ENCODE measurements around the gene MT4. TPM values are rescaled to one million over a fixed set of nuclear protein-coding genes. Genes with fewer than 3 reads are reported as not detected.

The MT4 gene
- total RNA-seq, 1 experiment from 2014 or later, result not detected

GRCh38 chr16:56618138-56618537 is 53.3 kb downstream of the MT4 start:
- Mint-ChIP-seq H3K27me3 (ENCODE audit: insufficient read depth, unreplicated experiment) (peaks cover 11% of the 10 kb centered on the region), H3K9me3 (ENCODE audit: unreplicated experiment) (no peaks in the 10 kb centered on the region), H3K27ac (ENCODE audit: unreplicated experiment) (no peak overlapping the region), H3K36me3 (ENCODE audit: insufficient read depth, unreplicated experiment) (no peaks in the 10 kb centered on the region), H3K4me3 (ENCODE audit: unreplicated experiment) (no peak overlapping the region), H3K4me1 (ENCODE audit: low read depth, unreplicated experiment) (no peaks in the 10 kb centered on the region)
- Histone ChIP-seq H3K27me3 (replicated peaks; ENCODE audit: control insufficient read depth, insufficient read depth, low read length) (no peaks in the 10 kb centered on the region; the same call in 1 of the 2 replicates), H3K9me3 (no peaks in the 10 kb centered on the region), H3K36me3 (ENCODE audit: control insufficient read depth, insufficient read depth, low read length) (no peaks in the 10 kb centered on the region), H3K4me1 (no peaks in the 10 kb centered on the region), H3K4me3 (ENCODE audit: low read depth, low read length) (no peak overlapping the region)
- ChIA-PET POLR2A (no interaction called here), CTCF (interaction anchor here (1.0 kb wide), 1 partner anchor 17 kb away, joined by 4 read pairs; no protein-coding TSS in a partner anchor)
- BruUV-seq (replicated peaks), result no TSS peak
- intact Hi-C loops (cut with micrococcal nuclease; ENCODE audit: unreplicated experiment), result no loop called here
- TF ChIP-seq CTCF (IDR thresholded peaks at IDR 0.05; ENCODE audit: insufficient read depth in 1 of 2, low read depth in 1 of 2, low read length in 1 of 2, severe bottlenecking in 1 of 2, unreplicated experiment in 1 of 2), result no peak
- no peak for DNase-seq

Other genes starting within 250 kb of the MT4 start
- gene AMFR, start 139.5 kb upstream of the MT4 start, total RNA-seq (2022), result 101 and 106 TPM in 2 replicates
- gene NUDT21, start 113.7 kb upstream of the MT4 start, total RNA-seq (2022), result 305 and 311 TPM in 2 replicates
- 75.5 and 79.0 TPM in 2 replicates for gene OGFOD1, start 113.5 kb upstream of the MT4 start, total RNA-seq (2022)
- gene BBS2, start 45.0 kb upstream of the MT4 start, total RNA-seq (2022), result 25.6 and 27.7 TPM in 2 replicates
- not detected in 2 replicates for gene MT3, start 24.5 kb downstream of the MT4 start, total RNA-seq (2022)
- 4.3 and 10.5 TPM in 2 replicates for gene MT2A, start 43.5 kb downstream of the MT4 start, total RNA-seq (2022)
- gene MT1E, start 60.7 kb downstream of the MT4 start, total RNA-seq (2022), result 0.56 and 2.0 TPM in 2 replicates
- gene MT1M, start 67.6 kb downstream of the MT4 start, total RNA-seq (2022), result not detected in 2 replicates
- gene MT1A, start 73.6 kb downstream of the MT4 start, total RNA-seq (2022), result 2.0 and 2.5 TPM in 2 replicates
- gene MT1B, start 86.8 kb downstream of the MT4 start, total RNA-seq (2022), result not detected in 2 replicates
- 2.8 and 12.5 TPM in 2 replicates for gene MT1F, start 92.9 kb downstream of the MT4 start, total RNA-seq (2022)
- not detected in 2 replicates for gene MT1G, start 103.0 kb downstream of the MT4 start, total RNA-seq (2022)
- not detected in 2 replicates for gene MT1H, start 104.7 kb downstream of the MT4 start, total RNA-seq (2022)
- 4.4 and 18.3 TPM in 2 replicates for gene MT1X, start 117.4 kb downstream of the MT4 start, total RNA-seq (2022)
- 148 and 149 TPM in 2 replicates for gene NUP93, start 165.1 kb downstream of the MT4 start, total RNA-seq (2022)

Measured in Caco-2 (cell line).